Prostate gland (tissue), 2 donors: ENCODE results near the gene RBP5.

Source experiments
- CTCF ChIP-seq, 4 experiments: fragments of 200-600 bp in 2 of 4; fragments of 450-650 bp in 2 of 4; sonication (generic) in 2 of 4; IDR thresholded peaks; 1 replicate in 3 of 4; 2 replicates in 1 of 4; pipeline ENCODE4 v1.5.1; 2016 to 2019; ENCODE audit warnings: antibody characterized with exemption in 4 of 4, mild to moderate bottlenecking in 2 of 4, moderate library complexity in 2 of 4
- POLR2A ChIP-seq: fragments of 450-650 bp; IDR thresholded peaks from one replicate; pipeline ENCODE4 v1.6.1; 2016; ENCODE audit warnings: antibody characterized with exemption, mild to moderate bottlenecking

- TF ChIP-seq CTCF (IDR thresholded peaks at IDR 0.05) = no peak
- no peak for TF ChIP-seq POLR2A
Measured at GRCh38 chr12:7150841-7151240, 22.2 kb upstream of the RBP5 start.
